T-helper 1 cell (primary cell): Measurements from ENCODE around the gene PXDN.
"Not testable (repeated sequence)": the region's sequence is repeated elsewhere in the genome, so short reads cannot be mapped to it uniquely, and the experiment has no call there.

Experiments
- DNase-seq, 5 donors: peaks; one replicate each; pipeline ENCODE4 v3.0.0-alpha.2; 2012 to 2020

The PXDN gene

DNA sequence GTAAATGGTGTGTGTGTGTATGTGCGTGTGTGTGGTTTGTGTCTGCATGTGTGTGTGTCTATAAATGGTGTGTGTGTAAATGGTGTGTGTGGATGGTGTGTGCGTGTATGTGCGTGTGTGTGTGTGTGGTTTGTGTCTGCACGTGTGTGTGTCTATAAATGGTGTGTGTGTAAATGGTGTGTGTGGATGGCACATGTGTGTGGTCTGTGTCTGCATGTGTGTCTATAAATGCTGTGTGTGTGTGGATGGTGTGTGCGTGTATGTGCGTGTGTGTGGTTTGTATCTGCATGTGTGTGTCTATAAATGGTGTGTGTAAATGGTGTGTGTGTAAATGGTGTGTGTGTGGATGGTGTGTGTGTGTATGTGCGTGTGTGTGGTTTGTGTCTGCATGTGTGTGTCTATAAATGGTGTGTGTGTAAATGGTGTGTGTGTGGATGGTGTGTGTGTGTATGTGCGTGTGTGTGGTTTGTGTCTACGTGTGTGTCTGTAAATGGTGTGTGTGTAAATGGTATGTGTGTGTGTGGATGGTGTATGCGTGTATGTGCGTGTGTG lies 64.8 kb downstream of the PXDN start:
- DNase-seq = not testable (repeated sequence)

DNA sequence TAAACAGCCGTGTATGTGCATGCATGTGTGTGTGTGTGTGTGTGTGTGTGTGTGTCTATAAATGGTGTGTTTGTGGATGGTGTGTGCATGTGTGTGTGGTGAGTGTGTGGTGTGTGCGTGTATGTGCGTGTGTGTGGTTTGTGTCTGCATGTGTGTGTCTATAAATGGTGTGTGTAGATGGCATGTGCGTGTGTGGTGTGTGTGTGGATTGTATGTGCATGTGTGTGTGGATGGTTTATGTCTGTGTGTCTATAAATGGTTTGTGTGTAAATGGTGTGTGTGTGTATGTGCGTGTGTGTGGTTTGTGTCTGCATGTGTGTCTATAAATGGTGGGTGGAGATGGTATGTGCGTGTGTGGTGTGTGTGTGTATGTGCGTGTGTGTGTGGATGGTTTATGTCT lies 65.2 kb downstream of the PXDN start:
- not testable (repeated sequence) for DNase-seq

DNA sequence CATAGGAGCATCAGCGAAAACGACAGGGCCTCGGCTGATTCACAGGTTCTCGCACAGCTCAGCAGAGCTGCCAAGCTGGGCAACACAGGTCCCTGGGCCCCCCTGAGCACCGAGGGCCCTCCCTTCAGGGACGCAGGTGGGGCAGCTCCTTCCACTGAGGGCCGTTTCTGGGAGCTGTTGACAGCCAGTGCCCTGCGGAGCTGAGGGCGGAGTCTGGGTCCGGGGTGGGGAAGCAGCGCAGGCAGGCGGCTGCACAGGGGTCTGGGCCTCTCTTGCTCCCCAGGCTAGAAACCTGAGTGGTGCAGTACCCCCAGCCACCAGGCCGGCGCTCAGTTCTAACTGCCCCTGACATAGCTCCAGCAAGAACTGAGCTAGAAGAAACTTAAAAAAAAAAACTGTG lies 65.7 kb downstream of the PXDN start:
- no peak for DNase-seq

DNA sequence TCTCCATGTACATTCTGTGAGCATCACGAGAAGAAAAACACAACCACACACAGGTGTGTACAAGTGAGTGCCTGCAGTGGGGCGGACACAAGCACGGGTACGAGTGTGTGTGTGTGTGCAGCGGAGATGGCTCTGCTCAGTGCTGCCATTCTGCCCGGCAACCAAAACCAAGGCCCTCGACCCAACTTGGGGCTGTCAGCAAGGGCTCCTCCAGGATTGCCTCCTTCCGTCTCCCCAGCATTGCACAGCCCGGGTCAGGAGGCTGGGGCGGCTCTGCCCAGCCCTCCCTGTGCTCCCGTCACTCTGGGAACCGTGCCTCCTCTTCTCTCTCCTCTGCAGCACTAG lies 66.5 kb downstream of the PXDN start:
- no peak for DNase-seq

DNA sequence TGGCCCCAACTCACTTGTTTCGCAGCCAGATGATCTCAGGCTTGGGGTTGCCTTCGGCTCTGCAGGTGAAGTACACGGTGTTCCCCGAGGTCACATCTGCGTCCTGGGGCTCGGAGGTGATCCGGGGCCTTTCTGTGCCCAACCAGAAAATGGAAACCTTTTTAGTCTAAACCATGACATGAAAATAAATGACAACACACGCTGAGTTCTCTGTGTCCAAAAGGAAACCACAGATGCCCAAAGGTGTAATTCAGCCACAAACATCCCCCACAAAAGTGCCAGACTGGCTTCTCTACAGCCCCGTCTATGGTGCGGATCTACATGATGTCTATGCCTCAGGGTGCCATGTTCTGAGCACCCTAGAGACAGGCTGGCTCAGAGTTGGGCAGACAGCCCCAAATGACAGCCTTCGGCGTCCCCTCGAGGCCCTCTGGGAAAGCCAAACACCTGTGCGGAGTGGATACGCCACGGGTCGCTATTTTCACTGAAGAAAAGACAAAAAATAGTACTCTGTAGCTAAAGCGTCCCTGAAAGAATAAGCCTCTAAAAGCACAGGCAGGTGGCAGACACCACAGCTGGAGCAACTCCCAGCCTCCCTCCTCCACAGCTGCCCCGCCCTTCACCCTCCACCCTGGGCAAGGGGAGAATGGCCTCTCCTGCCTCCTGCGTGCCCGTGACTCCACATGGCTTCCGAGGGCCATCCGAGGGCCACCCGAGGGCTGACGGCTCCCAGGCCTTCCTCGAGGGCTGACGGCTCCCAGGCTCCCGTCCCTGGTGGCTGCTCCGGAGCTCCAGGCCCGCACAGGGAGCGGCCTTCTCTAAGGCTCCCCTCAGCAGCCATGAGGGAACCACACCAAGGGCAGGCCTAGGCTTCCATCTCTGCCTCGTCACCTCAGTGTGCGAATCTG lies 67.1 kb downstream of the PXDN start:
- DNase-seq = no peak

DNA sequence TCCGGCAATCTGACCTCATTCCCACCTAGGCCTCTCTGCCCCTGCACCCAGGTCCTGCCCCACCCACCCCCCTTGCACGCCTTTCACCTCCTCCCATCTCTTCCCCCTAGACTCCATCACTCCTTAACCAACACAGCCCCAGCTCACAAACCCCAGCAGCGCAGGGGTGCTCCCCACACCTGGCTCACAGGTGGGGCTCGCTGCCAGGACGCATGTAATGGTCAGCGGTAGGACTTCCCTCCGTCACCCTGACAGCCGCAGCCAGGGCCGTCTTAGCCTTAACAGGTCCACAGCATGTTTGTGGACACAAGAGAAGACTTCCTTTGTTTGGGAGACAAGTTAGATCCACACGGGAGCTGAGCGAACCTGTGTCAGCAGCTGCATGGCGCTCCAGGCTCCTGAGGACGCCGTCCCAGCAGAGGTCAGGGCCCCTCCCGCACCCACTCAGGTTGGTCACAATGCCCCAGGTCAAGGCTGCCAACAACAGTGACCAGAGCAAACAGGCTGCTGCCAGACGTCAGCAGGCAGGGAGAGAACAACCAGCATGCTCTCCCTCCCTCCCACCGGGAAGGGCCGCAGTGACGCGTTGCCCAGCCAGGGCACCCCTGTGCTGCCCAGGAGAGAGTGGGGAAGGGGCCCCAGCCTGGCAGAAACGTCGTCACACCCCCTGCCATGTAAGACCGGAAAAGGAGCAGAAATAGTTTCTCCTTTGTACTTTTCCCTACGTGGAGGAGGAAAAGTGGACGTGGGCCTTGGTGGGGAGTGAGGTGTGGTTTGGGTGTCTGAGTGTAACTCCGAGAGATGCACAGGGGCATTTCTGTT lies 68.0 kb downstream of the PXDN start:
- DNase-seq = no peak

DNA sequence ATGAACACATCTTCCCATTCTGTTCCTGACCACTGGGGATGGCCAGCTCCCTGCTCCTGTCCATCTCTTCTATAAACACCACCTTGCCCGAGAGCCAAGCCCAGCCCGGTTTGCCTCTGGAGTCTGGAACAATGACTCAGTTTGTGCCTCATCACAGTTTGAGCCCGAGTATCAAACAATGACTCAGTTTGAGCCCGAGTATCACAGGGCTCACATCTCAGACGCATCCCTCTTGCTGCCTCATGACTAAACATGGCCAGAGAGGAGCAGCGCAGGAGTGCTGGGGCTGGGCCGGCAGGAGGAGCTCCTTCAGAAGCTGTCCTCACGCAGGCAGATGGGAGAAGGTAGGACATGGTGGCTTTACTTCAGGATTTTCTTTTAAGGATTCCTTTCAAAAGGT lies 68.7 kb downstream of the PXDN start:
- no peak for DNase-seq

DNA sequence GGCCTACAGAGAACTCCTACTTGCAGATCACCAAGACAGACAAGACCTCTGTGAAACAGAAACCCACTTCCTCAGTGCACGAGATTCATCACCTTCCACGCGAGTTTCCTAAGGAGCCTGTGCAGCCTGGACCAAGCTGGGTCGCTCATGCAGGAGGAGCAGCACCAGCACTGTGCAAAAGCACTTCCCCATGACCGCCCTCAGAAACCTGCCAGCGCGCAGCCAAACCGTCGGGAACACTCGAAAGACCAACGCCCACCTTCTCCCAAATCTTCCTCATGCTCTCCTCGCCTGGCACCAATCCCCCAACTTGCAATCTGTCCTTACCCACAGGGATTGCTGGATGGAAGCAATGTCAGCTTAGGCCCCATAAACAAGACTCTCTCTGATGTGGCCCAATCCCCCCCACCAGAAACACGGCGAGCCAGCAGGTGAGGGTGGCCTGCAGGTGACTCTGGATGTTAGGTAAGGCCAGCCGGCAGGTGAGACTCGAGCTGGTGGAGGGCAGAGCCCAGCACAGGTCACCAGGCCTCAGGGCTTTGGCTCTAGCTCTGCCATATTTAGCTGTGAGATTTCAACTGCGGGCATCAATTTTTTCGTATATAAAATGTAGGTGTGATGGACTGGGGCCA lies 69.4 kb downstream of the PXDN start:
- DNase-seq = no peak

DNA sequence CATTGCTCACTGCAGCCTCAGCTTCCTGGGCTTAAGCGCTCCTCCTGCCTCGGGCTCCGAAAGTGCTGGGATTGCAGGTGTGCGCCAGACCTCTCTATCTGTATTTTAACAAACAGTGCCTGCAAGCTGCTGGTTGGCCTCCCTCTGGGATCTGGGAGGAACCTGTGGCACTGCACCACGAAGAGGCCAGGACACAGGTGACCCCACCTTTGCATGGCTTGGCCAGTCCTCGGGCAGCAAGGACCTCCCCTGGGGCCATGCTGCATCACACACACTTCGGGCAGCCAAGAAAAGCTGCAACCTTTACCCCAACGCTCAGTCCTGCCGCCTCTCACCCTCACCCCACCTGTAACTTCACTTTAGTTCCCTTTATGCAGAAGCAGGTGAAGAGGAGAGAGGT lies 70.0 kb downstream of the PXDN start:
- DNase-seq = no peak

DNA sequence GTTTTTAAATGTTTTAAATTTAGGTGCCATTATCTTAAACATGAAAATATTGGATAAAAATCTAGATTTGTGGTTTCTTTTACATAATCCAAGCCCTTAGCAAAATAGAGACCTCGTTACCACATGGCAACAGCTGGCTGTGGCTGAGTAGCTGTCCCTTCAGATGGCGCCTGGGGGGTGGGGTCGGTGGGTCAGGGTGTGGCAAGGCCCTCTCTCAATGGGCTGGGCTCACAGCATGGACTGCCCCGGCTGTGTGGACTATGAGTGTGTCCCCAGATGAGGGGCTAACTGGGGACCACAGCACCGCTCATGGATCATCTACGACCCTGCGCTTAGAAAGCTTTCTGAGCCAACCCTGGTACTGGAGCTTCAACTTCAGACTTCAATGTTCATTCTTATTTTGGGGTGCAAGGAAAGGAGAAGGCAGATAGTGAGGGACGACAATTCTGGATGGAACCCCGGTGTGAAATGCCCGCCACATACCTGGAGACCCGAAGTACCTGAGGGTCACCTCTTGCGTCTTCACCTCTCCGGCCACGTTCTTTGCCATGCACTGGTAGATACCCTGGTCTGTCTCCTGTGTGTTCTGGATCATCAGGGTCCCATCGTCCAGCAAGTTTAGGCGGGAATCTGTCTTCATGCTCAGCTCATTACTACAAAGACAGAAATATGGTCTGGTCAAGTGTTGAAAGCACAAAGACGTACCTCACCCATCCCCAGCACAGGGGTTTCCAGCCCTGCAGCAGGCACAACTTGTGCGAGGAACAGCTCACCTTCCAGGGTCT lies 71.0 kb downstream of the PXDN start:
- no peak for DNase-seq

DNA sequence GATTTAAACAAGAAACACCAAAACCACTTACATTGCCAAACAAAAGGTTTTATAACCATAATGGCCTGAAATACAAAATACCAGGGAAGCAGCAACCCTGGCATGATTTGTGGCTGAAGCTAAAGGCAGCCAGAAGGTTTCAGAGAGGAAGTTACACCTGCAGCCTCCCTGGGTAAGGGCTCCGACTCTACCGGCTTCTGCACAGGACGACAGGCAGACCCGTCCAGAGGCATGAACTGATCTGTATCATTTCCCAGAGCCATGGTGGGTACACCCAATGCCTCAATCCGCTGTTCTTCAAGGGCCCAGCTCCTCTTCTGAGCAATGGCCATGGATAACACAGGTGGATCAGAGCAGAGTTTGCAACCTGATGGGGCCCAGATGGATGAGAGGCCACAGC lies 71.6 kb downstream of the PXDN start:
- DNase-seq = no peak

DNA sequence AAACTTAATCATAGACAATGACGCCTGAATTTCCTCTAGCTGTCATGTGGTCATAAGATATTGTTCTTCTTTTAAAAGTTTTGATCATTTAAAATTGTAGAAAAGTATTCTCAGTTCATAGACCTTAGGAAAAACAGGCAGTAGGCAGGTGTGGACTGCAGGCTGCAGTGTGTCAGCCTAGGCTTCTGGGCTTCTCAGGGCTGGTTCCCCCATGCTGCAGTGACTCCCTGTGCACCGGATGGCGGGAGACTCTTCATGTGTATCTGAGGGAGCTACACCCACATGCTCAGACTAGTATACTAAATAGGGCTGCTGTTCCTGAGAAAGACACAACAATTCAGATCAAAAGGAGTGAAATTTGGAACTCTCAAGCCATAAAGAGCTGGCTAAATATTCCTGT lies 72.4 kb downstream of the PXDN start:
- no peak for DNase-seq

DNA sequence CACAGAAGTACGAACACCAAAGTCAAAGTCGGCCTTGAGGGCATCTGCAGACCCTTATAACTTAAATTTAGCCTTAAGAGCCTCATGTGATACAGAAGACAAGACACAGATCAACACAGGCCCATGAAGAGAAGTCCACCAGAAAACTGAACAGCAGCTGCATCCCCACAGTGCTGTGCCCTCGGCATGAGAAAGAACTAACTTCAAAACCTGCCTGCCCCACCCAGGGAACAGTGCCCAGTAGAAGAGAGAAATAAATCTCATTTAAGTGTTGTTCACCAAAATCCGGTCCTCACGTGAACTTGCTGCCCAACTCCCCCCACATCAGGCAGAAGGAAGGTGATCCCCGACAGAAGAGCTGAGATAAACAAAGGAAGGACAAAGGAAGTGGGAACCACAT lies 73.7 kb downstream of the PXDN start:
- no peak for DNase-seq

DNA sequence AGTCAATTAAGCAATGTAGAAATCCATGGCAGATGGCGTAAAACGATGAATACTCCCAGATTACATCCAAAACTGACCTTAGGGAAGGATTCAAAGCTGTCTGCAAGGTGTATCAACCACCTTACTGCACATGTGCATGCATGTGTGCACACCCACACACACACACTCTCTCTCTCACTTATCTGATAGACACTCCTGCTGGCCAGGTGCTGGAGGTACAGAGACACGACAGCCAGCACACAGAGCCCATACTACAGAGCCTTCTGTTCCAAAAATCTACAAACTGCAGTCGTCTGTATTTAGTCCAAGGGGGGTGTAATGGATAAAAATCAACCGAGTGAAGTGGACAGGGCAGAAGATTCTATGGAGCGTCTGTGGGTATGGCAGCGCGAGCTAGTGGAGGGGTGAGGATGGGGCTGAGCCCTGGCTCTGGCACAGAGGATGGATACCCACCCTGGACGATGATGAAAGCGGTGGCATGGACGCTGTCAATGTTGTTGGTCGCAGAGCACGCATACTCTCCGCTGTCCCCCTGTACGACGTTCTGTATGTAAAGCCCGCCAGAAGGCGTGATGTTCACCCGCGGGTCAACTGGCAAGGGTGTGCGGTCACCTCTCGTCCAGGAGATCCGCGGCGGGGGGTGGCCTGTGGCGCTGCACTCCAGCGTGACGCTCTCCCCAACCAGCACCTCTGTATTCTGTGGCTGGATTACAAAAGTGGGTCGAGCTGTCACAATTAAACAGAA lies 78.4 kb downstream of the PXDN start:
- DNase-seq = no peak

DNA sequence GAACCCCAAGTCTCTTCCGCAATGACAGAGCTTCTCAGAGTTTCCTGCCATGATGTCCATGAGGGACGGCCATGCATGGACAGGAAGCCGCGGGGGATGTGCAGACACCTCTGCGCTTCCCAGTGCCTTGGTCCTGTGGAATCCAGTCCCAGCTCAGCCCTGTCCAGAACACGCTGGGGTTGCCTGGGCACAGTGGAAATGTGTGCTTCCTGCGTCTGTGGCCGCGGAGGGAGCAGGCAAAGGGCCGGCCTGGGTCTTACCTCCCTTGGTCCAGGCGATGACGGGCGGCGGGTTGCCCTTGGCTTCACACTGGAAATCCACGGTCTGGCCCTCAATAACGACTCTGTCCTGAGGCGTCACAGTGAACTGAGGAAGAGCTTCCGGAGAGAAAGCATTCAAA lies 79.6 kb downstream of the PXDN start:
- no peak for DNase-seq

DNA sequence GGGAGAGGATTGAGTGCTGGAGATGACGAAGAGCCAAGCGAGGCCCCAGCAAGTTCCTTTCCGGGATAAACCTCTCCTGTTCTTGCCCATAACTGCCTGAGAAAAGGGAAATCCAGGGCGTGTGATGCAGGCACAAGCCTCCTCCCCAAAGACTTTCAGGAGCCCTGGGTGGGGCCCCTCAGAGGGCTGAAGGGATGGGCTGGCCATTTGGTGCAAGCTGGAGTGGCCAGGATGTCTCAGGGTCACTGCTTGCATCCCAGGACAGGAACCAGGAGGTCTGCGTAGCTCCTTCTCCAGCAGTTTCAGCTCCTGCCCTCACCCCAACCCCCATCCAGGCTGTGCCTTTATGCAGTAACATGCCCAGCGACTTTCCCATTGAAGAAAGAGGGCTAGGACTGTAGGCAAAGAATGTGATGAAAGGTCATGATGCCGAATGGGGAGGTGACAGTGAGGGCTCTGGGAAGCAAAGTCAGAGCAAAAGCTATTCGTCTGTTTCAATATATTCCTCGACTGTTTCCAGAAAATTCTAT lies 80.2 kb downstream of the PXDN start:
- DNase-seq = no peak

DNA sequence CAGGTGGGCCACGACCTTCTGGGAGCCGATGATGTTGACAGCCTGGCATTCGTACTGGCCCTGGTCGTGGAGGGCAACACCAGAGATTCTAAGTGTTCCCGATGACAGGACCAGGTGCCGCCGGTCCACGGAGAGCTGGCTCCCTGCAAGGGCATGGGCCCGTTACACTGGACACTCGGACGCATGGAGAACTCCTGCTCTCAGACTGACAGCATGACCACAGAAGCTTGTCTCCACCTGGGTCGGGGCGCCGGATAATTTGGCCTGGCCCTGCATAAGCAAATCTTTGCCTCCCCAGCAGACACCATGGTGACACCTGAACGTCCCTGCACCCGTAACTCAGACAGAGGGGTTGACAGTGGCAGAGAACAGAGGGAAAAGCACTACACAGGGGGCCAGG lies 80.7 kb downstream of the PXDN start:
- DNase-seq = no peak

DNA sequence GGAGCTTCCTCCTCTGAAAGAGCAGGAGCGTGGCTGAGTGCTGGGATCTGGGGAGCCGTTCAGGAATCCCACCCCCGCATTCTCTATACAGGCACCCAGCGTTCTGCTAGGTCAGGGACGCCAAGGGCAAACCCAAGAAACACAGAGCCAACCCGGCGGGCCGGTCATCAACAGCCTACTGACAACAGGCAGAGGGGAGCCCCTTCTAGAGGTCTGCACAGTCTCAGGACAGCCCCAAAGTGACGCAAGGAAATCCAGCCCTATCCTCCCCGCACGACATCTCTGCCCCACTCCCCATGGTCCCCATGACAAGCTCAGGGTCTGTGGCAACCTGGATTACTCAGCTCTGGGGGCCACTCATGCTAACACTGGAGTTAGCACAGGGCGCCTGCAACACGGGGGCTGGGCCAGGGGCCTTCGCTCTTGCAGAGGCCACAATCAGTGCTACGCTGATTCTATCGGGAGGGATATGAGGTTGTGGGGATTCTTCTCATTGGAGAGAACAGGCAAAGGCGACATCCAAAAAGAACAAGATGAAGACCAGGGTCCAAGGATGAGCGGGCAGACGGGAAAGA lies 81.6 kb downstream of the PXDN start:
- no peak for DNase-seq

DNA sequence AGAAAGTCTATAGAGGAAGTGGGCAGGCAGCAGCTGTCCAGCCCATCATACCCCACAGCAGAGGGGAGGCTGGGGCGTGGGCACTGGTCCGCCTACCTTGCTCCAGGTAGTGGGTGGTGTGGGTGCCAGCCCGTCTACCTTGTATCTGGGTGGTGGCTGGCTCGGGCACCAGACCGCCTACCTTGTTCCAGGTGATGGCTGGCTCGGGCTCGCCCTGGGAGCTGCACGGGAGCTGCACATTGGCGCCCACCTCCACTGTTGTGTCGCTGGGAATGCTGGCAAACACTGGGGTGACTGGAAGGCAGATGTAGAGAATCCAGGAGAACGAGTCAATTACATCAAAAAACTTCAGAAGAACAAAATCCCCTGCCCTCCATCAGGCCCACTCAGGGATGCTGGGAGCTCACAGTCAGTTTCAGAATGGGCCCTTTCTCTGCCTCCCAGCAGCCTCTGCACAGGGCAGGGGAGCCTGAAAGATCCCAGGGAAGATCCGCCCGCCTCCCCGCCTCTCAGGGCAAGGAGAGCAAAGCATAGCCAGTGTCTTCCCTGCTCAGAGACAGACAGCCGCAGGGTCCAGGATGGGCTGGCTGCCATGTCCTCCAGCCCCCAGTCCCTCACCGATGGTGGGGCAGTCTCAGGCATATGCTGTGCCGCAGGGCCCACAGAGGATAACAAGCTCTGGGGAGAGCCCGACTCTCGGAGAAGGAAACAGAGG lies 82.3 kb downstream of the PXDN start:
- DNase-seq = no peak
